GOT3 (cell line): ENCODE measurements around the gene BNIPL.

Experiments
- DNase-seq: peaks from one replicate; lab custom pipeline; 2025; ENCODE audit warnings: mixed read lengths; lab: John Stamatoyannopoulos, UW

BNIPL gene, protein sequence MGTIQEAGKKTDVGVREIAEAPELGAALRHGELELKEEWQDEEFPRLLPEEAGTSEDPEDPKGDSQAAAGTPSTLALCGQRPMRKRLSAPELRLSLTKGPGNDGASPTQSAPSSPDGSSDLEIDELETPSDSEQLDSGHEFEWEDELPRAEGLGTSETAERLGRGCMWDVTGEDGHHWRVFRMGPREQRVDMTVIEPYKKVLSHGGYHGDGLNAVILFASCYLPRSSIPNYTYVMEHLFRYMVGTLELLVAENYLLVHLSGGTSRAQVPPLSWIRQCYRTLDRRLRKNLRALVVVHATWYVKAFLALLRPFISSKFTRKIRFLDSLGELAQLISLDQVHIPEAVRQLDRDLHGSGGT

GRCh38 chr1:151036356-151036755, at the start of gene BNIPL:
TSS of gene BNIPL (plus strand) at chr1:151036586. CDS start at chr1:151036726, 140 bp downstream.
- no peak for DNase-seq

GRCh38 chr1:150987924-150988323, 48.5 kb upstream of the BNIPL start:
- DNase-seq = no peak

DNA sequence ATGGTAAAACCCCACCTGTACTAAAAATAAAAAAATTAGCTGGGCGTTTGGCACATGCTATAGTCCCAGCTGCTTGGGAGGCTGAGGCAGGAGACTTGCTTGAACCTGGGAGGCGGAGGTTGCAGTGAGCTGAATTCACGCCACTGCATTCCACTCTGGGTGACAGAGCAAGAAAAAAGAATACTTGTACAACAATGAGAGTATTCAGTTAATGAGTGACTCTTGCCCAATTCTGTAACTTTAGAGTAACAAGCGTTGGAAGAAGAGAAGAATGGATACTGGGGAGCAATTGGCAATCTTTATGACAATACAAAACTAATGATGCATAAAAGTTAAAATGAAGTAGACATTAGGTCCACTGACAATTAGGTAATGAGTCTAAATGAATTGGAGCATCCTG, 43.8 kb upstream of the BNIPL start:
- DNase-seq = no peak

- DNase-seq = no peak
Observed at GRCh38 chr1:150994248-150994647, 42.1 kb upstream of the BNIPL start.

- no peak for DNase-seq
Observed at GRCh38 chr1:150995460-150995859, 40.9 kb upstream of the BNIPL start.

DNA sequence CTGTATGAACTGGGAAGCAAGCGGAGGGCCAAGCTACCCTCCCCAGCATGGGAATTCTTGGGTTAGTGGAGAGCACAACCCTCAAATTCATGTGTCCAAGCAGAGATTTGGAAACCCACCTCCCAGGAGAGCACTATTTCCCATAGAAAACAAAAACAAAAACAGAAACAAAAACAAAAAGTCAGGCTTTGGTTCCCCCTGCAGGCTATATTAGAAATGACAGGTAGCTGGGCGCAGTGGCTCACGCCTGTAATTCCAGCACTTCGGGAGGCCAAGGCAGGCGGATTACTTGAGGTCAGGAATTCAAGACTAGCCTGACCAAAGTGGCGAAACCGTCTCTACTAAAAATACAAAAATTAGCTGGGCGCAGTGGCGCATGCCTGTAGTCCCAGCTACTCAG, 40.5 kb upstream of the BNIPL start:
- no peak for DNase-seq

GRCh38 chr1:150997126-150997872, 39.1 kb upstream of the BNIPL start:
- no peak for DNase-seq

GRCh38 chr1:150997949-150998348, 38.4 kb upstream of the BNIPL start:
- no peak for DNase-seq

DNA sequence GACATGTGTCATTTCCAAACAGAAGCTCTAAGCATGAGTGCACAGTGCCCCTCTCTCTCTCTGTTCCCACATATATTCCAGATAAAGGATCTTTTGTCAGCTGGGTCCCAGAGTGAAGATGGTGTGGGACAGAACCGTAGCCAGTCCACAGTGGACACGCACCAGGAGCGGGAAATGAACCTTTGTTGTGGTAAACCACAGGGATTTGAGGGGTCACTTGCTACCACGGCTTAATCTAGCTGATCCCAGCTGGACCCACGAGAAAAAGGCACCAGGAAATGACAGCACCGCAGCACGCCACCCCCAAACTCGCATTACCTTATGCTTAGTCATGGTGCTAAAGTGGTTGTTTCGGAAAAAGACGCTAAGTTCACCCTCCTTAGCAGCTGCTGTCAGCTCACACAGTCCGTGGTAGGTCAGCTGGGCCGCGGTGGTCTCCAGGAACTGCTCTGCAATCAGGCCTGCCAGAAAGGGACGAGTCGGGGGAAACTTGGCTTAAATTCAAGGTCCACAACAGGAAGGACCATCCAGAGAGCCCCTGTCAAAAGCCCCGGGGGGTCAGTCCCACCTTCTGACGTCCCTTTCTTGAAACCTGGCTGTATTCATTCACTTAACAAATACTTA, 37.2 kb upstream of the BNIPL start:
- DNase-seq = no peak

- DNase-seq = no peak
Observed at GRCh38 chr1:150999926-151000325, 36.5 kb upstream of the BNIPL start.

- DNase-seq = no peak
Observed at GRCh38 chr1:151000408-151000807, 36.0 kb upstream of the BNIPL start.

DNA sequence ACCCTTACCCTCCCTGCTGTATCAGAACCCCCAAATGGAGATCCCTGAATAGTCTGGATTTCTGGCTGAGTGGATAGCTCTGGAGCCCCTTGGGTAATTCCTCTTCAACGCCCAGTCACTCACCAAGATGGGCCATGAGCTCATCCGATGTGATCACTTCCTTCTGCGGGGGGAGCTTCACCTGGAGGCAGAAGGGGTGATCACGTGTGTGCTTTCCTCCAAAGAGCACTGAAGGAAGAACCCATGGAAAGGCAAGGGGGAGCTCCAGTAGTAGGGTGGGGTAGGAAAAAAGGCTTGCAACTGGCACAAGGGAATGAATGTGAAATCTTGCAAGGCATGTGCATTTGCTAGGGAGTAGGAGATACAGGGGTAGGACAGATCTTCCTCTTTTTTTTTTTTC, 34.8 kb upstream of the BNIPL start:
- DNase-seq = no peak

DNA sequence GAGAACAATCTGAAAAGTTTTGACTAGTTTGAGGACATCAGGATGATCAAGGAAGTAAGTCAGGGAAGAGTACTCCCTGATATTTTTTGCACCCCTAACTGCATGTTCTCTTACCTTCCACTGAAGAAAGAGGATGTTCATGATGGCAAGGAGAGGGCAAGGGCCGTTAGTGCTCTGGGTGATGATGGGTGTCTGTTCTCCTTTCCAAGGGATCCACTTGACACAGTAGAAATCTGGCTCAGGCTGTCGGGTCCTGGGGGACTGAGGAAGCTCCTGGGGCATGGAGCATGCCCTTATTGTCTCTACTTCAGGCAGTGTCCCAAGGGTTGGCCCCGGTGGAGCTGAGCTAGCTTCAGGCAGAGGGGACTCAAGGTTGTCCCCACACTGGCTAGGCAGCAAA, 34.3 kb upstream of the BNIPL start:
- no peak for DNase-seq

DNA sequence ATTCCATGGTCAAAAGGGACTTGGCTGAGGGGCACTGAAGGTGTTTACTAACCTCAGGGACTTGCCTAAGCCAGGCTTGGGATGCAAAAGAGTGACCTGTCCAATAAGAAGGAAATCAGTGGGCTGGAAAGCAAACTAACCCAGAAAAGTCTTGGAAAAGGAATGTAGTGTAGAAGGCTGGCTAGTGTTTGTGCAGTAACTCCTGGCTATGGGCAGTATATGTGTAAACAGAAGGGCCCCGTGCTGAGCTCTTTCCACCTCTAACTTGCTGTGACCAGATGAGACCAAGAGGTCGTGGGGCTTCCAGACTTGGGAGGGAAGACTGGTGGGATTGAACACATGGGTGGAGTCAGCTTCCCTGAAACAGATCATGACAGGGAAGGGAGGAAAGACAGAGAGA, 33.8 kb upstream of the BNIPL start:
- DNase-seq = no peak

DNA sequence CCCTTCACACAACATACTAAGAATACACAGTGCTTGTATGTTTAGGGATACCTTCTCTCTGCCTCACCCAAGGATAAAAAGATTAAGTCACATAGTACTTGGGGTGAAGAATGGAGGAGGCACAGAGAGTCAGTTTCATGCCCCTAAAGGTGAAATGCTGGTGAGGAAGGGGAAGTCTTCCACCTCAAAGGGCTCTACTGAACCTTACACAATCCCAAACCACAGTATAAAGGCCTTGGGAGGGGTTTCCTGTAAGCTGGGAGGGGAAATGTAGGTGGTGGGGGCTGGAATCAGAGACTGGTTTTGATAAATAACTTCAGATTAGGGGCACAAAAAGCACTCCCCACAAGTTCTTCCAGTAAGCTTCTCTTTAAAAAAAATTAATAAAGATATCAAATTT, 33.2 kb upstream of the BNIPL start:
- DNase-seq = no peak

DNA sequence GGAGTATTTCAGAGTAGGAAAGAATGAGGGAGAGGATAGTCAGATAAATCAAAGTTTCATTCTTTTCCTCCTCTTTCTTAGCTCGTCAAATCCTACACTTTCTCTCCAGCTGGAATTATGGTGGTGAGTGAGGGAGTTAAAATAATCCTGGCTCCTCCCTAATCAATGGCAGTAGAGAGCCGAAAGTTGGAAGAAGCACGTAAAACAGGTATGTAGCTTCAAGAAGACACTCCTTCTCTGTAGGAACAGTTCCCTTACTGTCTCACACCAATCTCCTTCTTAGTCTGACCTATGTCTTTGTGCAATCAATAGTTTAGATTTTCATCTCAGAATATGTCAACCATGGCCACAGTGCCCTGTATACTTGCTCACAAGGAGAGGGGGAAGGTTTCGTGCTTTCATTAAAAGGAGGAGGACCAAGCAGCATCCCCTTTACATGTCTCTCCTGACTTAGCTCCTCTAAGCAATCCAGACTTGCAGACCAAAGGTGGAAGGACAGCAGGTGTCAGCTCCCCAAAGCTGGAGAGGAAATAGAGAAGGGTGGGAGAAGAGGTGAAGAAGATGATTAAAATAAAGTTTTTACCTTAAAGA, 30.6 kb upstream of the BNIPL start:
- no peak for DNase-seq

DNA sequence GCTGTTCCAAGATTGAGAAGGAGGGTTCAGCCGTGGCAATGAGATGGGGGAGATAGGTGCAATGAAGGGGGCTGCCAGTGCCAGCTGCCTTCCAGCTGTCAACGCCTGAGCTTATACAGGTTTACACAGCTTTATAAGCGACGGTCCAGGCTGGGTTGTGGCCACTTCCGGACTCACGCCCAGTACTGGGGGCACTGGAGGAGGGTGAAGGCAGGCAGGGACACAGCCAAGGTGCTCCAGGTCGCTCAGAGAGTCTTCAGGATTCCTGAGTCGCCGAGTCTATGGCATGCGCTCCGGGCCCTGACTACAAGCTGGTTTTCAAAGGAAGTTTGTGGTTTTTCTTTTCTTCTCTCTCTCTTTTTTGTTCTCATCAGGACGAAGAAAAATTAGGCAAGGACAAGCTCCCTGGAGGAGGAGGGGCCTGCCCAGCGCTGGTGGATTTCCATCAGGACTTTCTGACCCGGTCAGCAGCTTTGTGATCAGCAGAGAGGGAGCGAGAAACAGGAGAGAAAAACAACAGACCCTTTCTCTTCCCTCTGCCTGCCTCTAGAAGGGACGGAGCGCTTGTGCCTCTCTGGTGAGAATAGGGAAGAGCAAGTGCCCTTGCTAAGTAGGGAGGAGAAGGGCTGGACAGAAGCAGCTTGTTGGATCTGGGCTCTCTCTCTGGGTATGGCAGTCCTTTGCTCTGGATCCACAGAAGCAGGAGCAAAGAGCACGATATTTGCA, 29.9 kb upstream of the BNIPL start, which contains the start of gene MINDY1:
MINDY1 (minus strand) TSS at position 576 of the 726 bp plus-strand sequence. CDS start 4,285 bp downstream, outside the sequence.
- peak; percentile 25 for DNase-seq

GRCh38 chr1:151007853-151008243, 28.5 kb upstream of the BNIPL start:
- no peak for DNase-seq

- DNase-seq = peak; percentile 82
Observed at GRCh38 chr1:151008244-151009205, 27.9 kb upstream of the BNIPL start, which contains the start of gene PRUNE1. TSS of gene PRUNE1 (plus strand) at chr1:151008449. CDS start at chr1:151008633, 184 bp downstream.

- DNase-seq = no peak
Observed at GRCh38 chr1:151009206-151009587, 27.2 kb upstream of the BNIPL start.
